Measurements from ENCODE around the gene POT1.

DNA sequence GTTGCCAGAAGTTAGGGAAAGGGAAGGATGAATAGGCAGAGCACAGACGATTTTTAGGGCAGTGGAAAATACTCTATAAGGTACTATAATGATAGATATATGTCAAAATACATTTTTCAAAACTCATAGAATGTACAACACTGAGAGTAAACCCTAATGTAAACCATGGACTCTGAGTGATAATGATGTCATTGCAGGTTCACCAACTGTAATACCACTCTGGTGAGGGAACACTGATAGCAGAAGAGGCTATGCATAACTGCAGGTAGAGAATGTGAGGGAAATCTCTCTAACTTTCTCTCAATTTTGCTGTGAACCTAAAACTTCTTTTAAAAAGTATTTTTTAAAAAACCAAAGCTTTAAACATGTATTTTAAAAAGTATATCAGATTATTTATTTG lies 22.1 kb downstream of the POT1 start:
- TF ChIP-seq, protein P1, sequence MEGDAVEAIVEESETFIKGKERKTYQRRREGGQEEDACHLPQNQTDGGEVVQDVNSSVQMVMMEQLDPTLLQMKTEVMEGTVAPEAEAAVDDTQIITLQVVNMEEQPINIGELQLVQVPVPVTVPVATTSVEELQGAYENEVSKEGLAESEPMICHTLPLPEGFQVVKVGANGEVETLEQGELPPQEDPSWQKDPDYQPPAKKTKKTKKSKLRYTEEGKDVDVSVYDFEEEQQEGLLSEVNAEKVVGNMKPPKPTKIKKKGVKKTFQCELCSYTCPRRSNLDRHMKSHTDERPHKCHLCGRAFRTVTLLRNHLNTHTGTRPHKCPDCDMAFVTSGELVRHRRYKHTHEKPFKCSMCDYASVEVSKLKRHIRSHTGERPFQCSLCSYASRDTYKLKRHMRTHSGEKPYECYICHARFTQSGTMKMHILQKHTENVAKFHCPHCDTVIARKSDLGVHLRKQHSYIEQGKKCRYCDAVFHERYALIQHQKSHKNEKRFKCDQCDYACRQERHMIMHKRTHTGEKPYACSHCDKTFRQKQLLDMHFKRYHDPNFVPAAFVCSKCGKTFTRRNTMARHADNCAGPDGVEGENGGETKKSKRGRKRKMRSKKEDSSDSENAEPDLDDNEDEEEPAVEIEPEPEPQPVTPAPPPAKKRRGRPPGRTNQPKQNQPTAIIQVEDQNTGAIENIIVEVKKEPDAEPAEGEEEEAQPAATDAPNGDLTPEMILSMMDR (conservative IDR thresholded peaks at IDR 0.05): no peak
- no peak for TF ChIP-seq ZFX (IDR thresholded peaks at IDR 0.05)

Measured in C4-2B (cell line).